HepG2 (cell line): ENCODE results near the gene SAMD4B. TPM values are rescaled to one million over a fixed set of nuclear protein-coding genes. Genes with fewer than 3 reads are reported as not detected.

Experiments used
- HNRNPLL ChIP-seq: fragments of 200-400 bp; formaldehyde crosslinking; IDR thresholded peaks from 2 replicates; pipeline ENCODE4 v1.6.1; 2017; ENCODE audit warnings: mild to moderate bottlenecking, low read depth, low read length; ENCODE audit not compliant: poor library complexity, severe bottlenecking
- HOXA3 ChIP-seq: sonication (generic); formaldehyde crosslinking; IDR thresholded peaks from 2 replicates; pipeline ENCODE4 v1.5.0; 2020; ENCODE audit warnings: missing genetic modification reagents
- IRF1 ChIP-seq: sonication (generic); formaldehyde crosslinking; IDR thresholded peaks from 2 replicates; pipeline ENCODE4 v1.4.0; 2020; ENCODE audit warnings: low read depth, mild to moderate bottlenecking, missing genetic modification reagents
- NR2F1 ChIP-seq, 2 experiments: fragments of 450-650 bp in 1 of 2; formaldehyde crosslinking in 1 of 2; IDR thresholded peaks; 2 replicates each; pipeline versions ENCODE4 v1.5.0 to v1.6.1; 2016 to 2020; ENCODE audit warnings: mild to moderate bottlenecking in 1 of 2, missing compliant biosample characterization in 1 of 2, missing genetic modification reagents in 1 of 2, moderate library complexity in 1 of 2
- PATZ1 ChIP-seq: sonication (generic); formaldehyde crosslinking; IDR thresholded peaks from 2 replicates; pipeline ENCODE4 v1.4.0; 2020; ENCODE audit warnings: missing genetic modification reagents
- PLRG1 ChIP-seq: fragments of 450-650 bp; conservative IDR thresholded peaks from 2 replicates; pipeline ENCODE4 v1.6.1; 2016
- PRDM15 ChIP-seq: sonication (generic); formaldehyde crosslinking; IDR thresholded peaks from 2 replicates; pipeline ENCODE4 v1.4.0; 2020; ENCODE audit warnings: missing genetic modification reagents
- SKI ChIP-seq: fragments of 450-650 bp; IDR thresholded peaks from one replicate; pipeline ENCODE4 v1.6.1; 2018; ENCODE audit warnings: mild to moderate bottlenecking; ENCODE audit not compliant: partially characterized antibody
- SMAD3 ChIP-seq: sonication (generic); formaldehyde crosslinking; IDR thresholded peaks from 2 replicates; pipeline ENCODE4 v1.4.0; 2020; ENCODE audit warnings: missing genetic modification reagents
- STAT5B ChIP-seq: sonication (generic); formaldehyde crosslinking; IDR thresholded peaks from 2 replicates; pipeline ENCODE4 v1.4.0; 2020; ENCODE audit warnings: missing genetic modification reagents
- ZBTB26 ChIP-seq: IDR thresholded peaks from 2 replicates; pipeline ENCODE4 v1.6.1; 2016; ENCODE audit warnings: missing compliant biosample characterization, missing genetic modification reagents, borderline replicate concordance
- ZFY ChIP-seq: sonication (generic); formaldehyde crosslinking; IDR thresholded peaks from 2 replicates; pipeline ENCODE4 v1.4.0; 2020; ENCODE audit warnings: missing genetic modification reagents
- ZNF335 ChIP-seq: sonication (generic); formaldehyde crosslinking; IDR thresholded peaks from 2 replicates; pipeline ENCODE4 v1.4.0; 2020; ENCODE audit warnings: missing genetic modification reagents
- ZNF574 ChIP-seq: sonication (generic); formaldehyde crosslinking; IDR thresholded peaks from 2 replicates; pipeline ENCODE4 v1.4.0; 2020; ENCODE audit warnings: missing genetic modification reagents
- ZNF737 ChIP-seq: sonication (generic); formaldehyde crosslinking; IDR thresholded peaks from 2 replicates; pipeline ENCODE4 v1.5.0; 2020; ENCODE audit warnings: missing genetic modification reagents, mild to moderate bottlenecking, borderline replicate concordance
- ZNF878 ChIP-seq: sonication (generic); formaldehyde crosslinking; IDR thresholded peaks from 2 replicates; pipeline ENCODE4 v1.8.1; 2023; ENCODE audit warnings: mild to moderate bottlenecking, missing genetic modification reagents, moderate library complexity
- ZNF891 ChIP-seq: sonication (generic); formaldehyde crosslinking; IDR thresholded peaks from 2 replicates; pipeline ENCODE4 v1.5.0; 2020; ENCODE audit warnings: mild to moderate bottlenecking, missing genetic modification reagents
- polyA plus RNA-seq, 8 experiments: library from polyadenylated mRNA; depleted of rRNA in 3 of 8; stranded (reverse) in 7 of 8; unstranded in 1 of 8; fragments of >200 nt; fragmentation: Illumina TruSeq in 4 of 8; extraction: Trizol in 4 of 8; gene quantifications; 2 replicates each; pipeline versions ENCODE4 v1.2.1 to v1.2.3, GENCODE V29; 2011 to 2016; ENCODE audit warnings: low read depth in 4 of 8, missing spikeins in 1 of 8, mixed read lengths in 1 of 8; ENCODE audit not compliant: insufficient read depth in 1 of 8
- total RNA-seq, 5 experiments: library from RNA; depleted of rRNA; stranded (reverse); fragments of >200 nt; fragmentation: Illumina TruSeq; extraction: Trizol; gene quantifications; 2 replicates each; pipeline ENCODE4 v1.2.3, GENCODE V29; 2016; ENCODE audit warnings: low read depth in 1 of 5

SAMD4B gene
- total and polyA plus RNA-seq, 2 of the 13 experiments (the other 11 are each of a cell fraction or from before 2014, with no cell fraction given), result 26.0 to 31.8 TPM

- TF ChIP-seq PRDM15 (CRISPR knock-in tag), result peak; percentile 55; the same call in 1 of the 2 replicates
- TF ChIP-seq PLRG1, result no peak
- TF ChIP-seq SKI, result peak; percentile 18
- TF ChIP-seq NR2F1 (CRISPR knock-in tag; IDR thresholded peaks at IDR 0.05), result no peak
- 0 out of 2 replicates have a peak, but pooled peaks have one; percentile 20 for TF ChIP-seq ZNF574 (CRISPR knock-in tag)
- no peak for TF ChIP-seq ZNF737 (CRISPR knock-in tag)
- TF ChIP-seq STAT5B (CRISPR knock-in tag), result no peak
- TF ChIP-seq HNRNPLL, result peak; percentile 77
- TF ChIP-seq ZBTB26 (CRISPR knock-in tag), result 0 out of 2 replicates have a peak, but pooled peaks have one; percentile 22
- peak; percentile 79 for TF ChIP-seq PATZ1
- TF ChIP-seq ZFY (CRISPR knock-in tag), result peak; percentile 54
- TF ChIP-seq ZNF891, result no peak
- TF ChIP-seq ZNF335 (CRISPR knock-in tag), result no peak
- no peak for TF ChIP-seq ZNF878 (CRISPR knock-in tag)
- TF ChIP-seq HOXA3 (CRISPR knock-in tag), result peak; percentile 28; the same call in 1 of the 2 replicates
- no peak for TF ChIP-seq IRF1 (CRISPR knock-in tag)
- 0 out of 2 replicates have a peak, but pooled peaks have one; percentile 34 for TF ChIP-seq SMAD3
Measured at GRCh38 chr19:39428283-39429112, 86.3 kb downstream of the SAMD4B start (continued).
